ENCODE results near the gene NANOGP8.
"Not testable (repeated sequence)": the region's sequence is repeated elsewhere in the genome, so short reads cannot be mapped to it uniquely, and the experiment has no call there.

The NANOGP8 gene

GRCh38 chr15:35085176-35085919 is at the start of gene NANOGP8:
Gene NANOGP8, minus strand, starts transcription at chr15:35085295. Its CDS starts 185 bp downstream, at chr15:35085110.
- H3K9me3 Mint-ChIP-seq; H3K36me3 Mint-ChIP-seq (ENCODE audit: low read depth); H3K4me1 Mint-ChIP-seq (ENCODE audit: low read depth); H3K27me3 Mint-ChIP-seq; H3K4me3 Mint-ChIP-seq; H3K27ac Mint-ChIP-seq: not testable (repeated sequence)

GRCh38 chr15:35134299-35134698 is 49.2 kb upstream of the NANOGP8 start:
- Mint-ChIP-seq H3K4me3 (no peak overlapping the region), H3K9me3 (peaks cover 8% of the 10 kb centered on the region), H3K27ac (no peak overlapping the region), H3K4me1 (ENCODE audit: low read depth) (no peaks in the 10 kb centered on the region), H3K27me3 (no peaks in the 10 kb centered on the region), H3K36me3 (ENCODE audit: low read depth) (no peaks in the 10 kb centered on the region)

- Mint-ChIP-seq H3K4me1 (ENCODE audit: low read depth) (no peaks in the 10 kb centered on the region), H3K9me3 (peaks cover 8% of the 10 kb centered on the region), H3K4me3 (no peak overlapping the region), H3K27ac (no peak overlapping the region), H3K36me3 (ENCODE audit: low read depth) (no peaks in the 10 kb centered on the region), H3K27me3 (no peaks in the 10 kb centered on the region)
Observed at GRCh38 chr15:35130245-35130644, 45.1 kb upstream of the NANOGP8 start.

- no peaks in the 10 kb centered on the region for H3K27me3 Mint-ChIP-seq
- H3K4me3 Mint-ChIP-seq = no peak overlapping the region
- H3K36me3 Mint-ChIP-seq (ENCODE audit: low read depth) = no peaks in the 10 kb centered on the region
- peaks cover 8% of the 10 kb centered on the region for H3K9me3 Mint-ChIP-seq
- H3K27ac Mint-ChIP-seq = no peak overlapping the region
- H3K4me1 Mint-ChIP-seq (ENCODE audit: low read depth) = no peaks in the 10 kb centered on the region
Observed at GRCh38 chr15:35129361-35129760, 44.3 kb upstream of the NANOGP8 start.

- Mint-ChIP-seq H3K4me1 (ENCODE audit: low read depth) (no peaks in the 10 kb centered on the region), H3K36me3 (ENCODE audit: low read depth) (no peaks in the 10 kb centered on the region), H3K27me3 (no peaks in the 10 kb centered on the region), H3K4me3 (no peak overlapping the region), H3K9me3 (peaks cover 8% of the 10 kb centered on the region), H3K27ac (no peak overlapping the region)
Observed at GRCh38 chr15:35127717-35128116, 42.6 kb upstream of the NANOGP8 start.

GRCh38 chr15:35126236-35126635 is 41.1 kb upstream of the NANOGP8 start:
- Mint-ChIP-seq H3K27ac (no peak overlapping the region), H3K9me3 (no peaks in the 10 kb centered on the region), H3K4me1 (ENCODE audit: low read depth) (no peaks in the 10 kb centered on the region), H3K4me3 (no peak overlapping the region), H3K27me3 (no peaks in the 10 kb centered on the region), H3K36me3 (ENCODE audit: low read depth) (no peaks in the 10 kb centered on the region)

GRCh38 chr15:35123743-35124142 is 38.6 kb upstream of the NANOGP8 start:
- no peak overlapping the region for H3K27ac Mint-ChIP-seq
- no peaks in the 10 kb centered on the region for H3K9me3 Mint-ChIP-seq
- H3K36me3 Mint-ChIP-seq (ENCODE audit: low read depth) = no peaks in the 10 kb centered on the region
- H3K4me3 Mint-ChIP-seq = no peak overlapping the region
- H3K4me1 Mint-ChIP-seq (ENCODE audit: low read depth) = no peaks in the 10 kb centered on the region
- H3K27me3 Mint-ChIP-seq = no peaks in the 10 kb centered on the region

GRCh38 chr15:35121611-35122359 is 36.7 kb upstream of the NANOGP8 start:
- H3K27ac Mint-ChIP-seq = no peak overlapping the region
- H3K27me3 Mint-ChIP-seq = no peaks in the 10 kb centered on the region
- no peak overlapping the region for H3K4me3 Mint-ChIP-seq

GRCh38 chr15:35120173-35120572 is 35.1 kb upstream of the NANOGP8 start:
- no peaks in the 10 kb centered on the region for H3K36me3 Mint-ChIP-seq (ENCODE audit: low read depth)
- no peaks in the 10 kb centered on the region for H3K9me3 Mint-ChIP-seq
- H3K4me1 Mint-ChIP-seq (ENCODE audit: low read depth) = no peaks in the 10 kb centered on the region
- H3K4me3 Mint-ChIP-seq = no peak overlapping the region
- H3K27ac Mint-ChIP-seq = no peak overlapping the region
- no peaks in the 10 kb centered on the region for H3K27me3 Mint-ChIP-seq

More at GRCh38 chr15:35121611-35122359, 36.7 kb upstream of the NANOGP8 start:
- H3K9me3 Mint-ChIP-seq = no peaks in the 10 kb centered on the region
- H3K36me3 Mint-ChIP-seq (ENCODE audit: low read depth) = no peaks in the 10 kb centered on the region
- no peaks in the 10 kb centered on the region for H3K4me1 Mint-ChIP-seq (ENCODE audit: low read depth)

GRCh38 chr15:35118960-35119359 is 33.9 kb upstream of the NANOGP8 start:
- H3K4me1 Mint-ChIP-seq (ENCODE audit: low read depth) = no peaks in the 10 kb centered on the region
- no peaks in the 10 kb centered on the region for H3K9me3 Mint-ChIP-seq
- no peak overlapping the region for H3K4me3 Mint-ChIP-seq
- H3K27ac Mint-ChIP-seq = no peak overlapping the region
- no peaks in the 10 kb centered on the region for H3K27me3 Mint-ChIP-seq
- no peaks in the 10 kb centered on the region for H3K36me3 Mint-ChIP-seq (ENCODE audit: low read depth)

- no peak overlapping the region for H3K27ac Mint-ChIP-seq
- H3K4me1 Mint-ChIP-seq (ENCODE audit: low read depth) = no peaks in the 10 kb centered on the region
- no peak overlapping the region for H3K4me3 Mint-ChIP-seq
- no peaks in the 10 kb centered on the region for H3K36me3 Mint-ChIP-seq (ENCODE audit: low read depth)
- no peaks in the 10 kb centered on the region for H3K9me3 Mint-ChIP-seq
- no peaks in the 10 kb centered on the region for H3K27me3 Mint-ChIP-seq
Observed at GRCh38 chr15:35117543-35118265, 32.6 kb upstream of the NANOGP8 start.

GRCh38 chr15:35115155-35115725 is 30.1 kb upstream of the NANOGP8 start:
- no peak overlapping the region for H3K27ac Mint-ChIP-seq
- H3K4me1 Mint-ChIP-seq (ENCODE audit: low read depth) = no peaks in the 10 kb centered on the region
- no peaks in the 10 kb centered on the region for H3K36me3 Mint-ChIP-seq (ENCODE audit: low read depth)
- no peak overlapping the region for H3K4me3 Mint-ChIP-seq
- H3K27me3 Mint-ChIP-seq = no peaks in the 10 kb centered on the region
- no peaks in the 10 kb centered on the region for H3K9me3 Mint-ChIP-seq

GRCh38 chr15:35112346-35112745 is 27.3 kb upstream of the NANOGP8 start:
- H3K4me1 Mint-ChIP-seq (ENCODE audit: low read depth) = no peaks in the 10 kb centered on the region
- H3K36me3 Mint-ChIP-seq (ENCODE audit: low read depth) = no peaks in the 10 kb centered on the region
- no peak overlapping the region for H3K4me3 Mint-ChIP-seq
- H3K9me3 Mint-ChIP-seq = no peaks in the 10 kb centered on the region
- H3K27ac Mint-ChIP-seq = no peak overlapping the region
- no peaks in the 10 kb centered on the region for H3K27me3 Mint-ChIP-seq

GRCh38 chr15:35111861-35112260 is 26.8 kb upstream of the NANOGP8 start:
- H3K9me3 Mint-ChIP-seq = no peaks in the 10 kb centered on the region
- no peak overlapping the region for H3K27ac Mint-ChIP-seq
- H3K4me1 Mint-ChIP-seq (ENCODE audit: low read depth) = no peaks in the 10 kb centered on the region
- no peak overlapping the region for H3K4me3 Mint-ChIP-seq
- H3K27me3 Mint-ChIP-seq = no peaks in the 10 kb centered on the region
- H3K36me3 Mint-ChIP-seq (ENCODE audit: low read depth) = no peaks in the 10 kb centered on the region

GRCh38 chr15:35108453-35108852 is 23.4 kb upstream of the NANOGP8 start:
- Mint-ChIP-seq H3K36me3 (ENCODE audit: low read depth) (no peaks in the 10 kb centered on the region), H3K4me1 (ENCODE audit: low read depth) (no peaks in the 10 kb centered on the region), H3K27me3 (no peaks in the 10 kb centered on the region), H3K4me3 (no peak overlapping the region), H3K27ac (no peak overlapping the region), H3K9me3 (no peaks in the 10 kb centered on the region)

Data from stimulated activated naive CD8-positive, alpha-beta T cell treated with anti-CD3 and anti-CD28 coated beads, Interleukin-15, Interleukin-2, amounts not matched to agents 100 ng/mL and 50 ng/mL, for 24 hours (primary cell).